ENCODE measurements around the gene FGF19. TPM values are rescaled to one million over a fixed set of nuclear protein-coding genes. Genes with fewer than 3 reads are reported as not detected.
A peak's percentile ranks its signal among the peaks of the same experiment; 100 is the strongest.
"Not testable (repeated sequence)": the region's sequence is repeated elsewhere in the genome, so short reads cannot be mapped to it uniquely, and the experiment has no call there.

FGF19 gene
- total RNA-seq, 6 donors from 2014 or later, result 0.23 to 0.24 TPM; not detected in 4

DNA sequence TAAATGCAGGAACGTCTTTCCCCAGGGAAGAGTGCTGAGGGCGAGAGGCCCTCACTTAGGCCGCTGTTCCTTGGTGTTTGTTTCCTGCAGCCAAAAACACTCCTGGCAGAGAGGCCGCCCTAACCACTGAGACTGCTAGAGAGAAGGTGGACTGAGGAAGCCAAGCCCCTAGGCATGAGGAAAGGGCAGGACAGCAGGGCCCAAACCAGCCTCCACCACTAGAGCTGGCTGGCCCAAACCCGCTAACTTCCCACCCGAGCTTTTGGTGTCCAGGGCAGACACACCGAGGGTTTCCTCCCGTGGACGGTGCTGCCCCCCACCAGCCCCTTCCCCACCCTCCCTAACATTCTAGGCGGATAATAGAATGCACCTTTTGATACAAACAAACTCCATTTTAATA, 6.0 kb downstream of the FGF19 start:
- no peak for ATAC-seq (ENCODE audit: low FRiP score in 2 of 2)
- peaks cover 0 to 12% (median 4%) of the 10 kb centered on the region in 4 donors for H3K27me3 ChIP-seq

GRCh38 chr11:69697469-69697843, 6.4 kb downstream of the FGF19 start:
- 89 to 91% methylated on average over 7 to 8 of the region's 8 CpGs for WGBS, 2 donors
- Histone ChIP-seq H3K9me3 (no peaks in the 10 kb centered on the region), H3K27me3 (peaks cover 0 to 8% (median 3%) of the 10 kb centered on the region in 4 donors), H3K27ac (no peak overlapping the region), H3K4me3 (no peak overlapping the region), H3K4me1 (peaks cover 0 to 17% (median 5%) of the 10 kb centered on the region in 4 donors), H3K36me3 (no peaks in the 10 kb centered on the region)
- TF ChIP-seq POLR2AphosphoS5 (IDR thresholded peaks at IDR 0.05) (no peak), EP300 (IDR thresholded peaks at IDR 0.05) (no peak), POLR2A (IDR thresholded peaks at IDR 0.05) (no peak)
- TF ChIP-seq, protein P1, sequence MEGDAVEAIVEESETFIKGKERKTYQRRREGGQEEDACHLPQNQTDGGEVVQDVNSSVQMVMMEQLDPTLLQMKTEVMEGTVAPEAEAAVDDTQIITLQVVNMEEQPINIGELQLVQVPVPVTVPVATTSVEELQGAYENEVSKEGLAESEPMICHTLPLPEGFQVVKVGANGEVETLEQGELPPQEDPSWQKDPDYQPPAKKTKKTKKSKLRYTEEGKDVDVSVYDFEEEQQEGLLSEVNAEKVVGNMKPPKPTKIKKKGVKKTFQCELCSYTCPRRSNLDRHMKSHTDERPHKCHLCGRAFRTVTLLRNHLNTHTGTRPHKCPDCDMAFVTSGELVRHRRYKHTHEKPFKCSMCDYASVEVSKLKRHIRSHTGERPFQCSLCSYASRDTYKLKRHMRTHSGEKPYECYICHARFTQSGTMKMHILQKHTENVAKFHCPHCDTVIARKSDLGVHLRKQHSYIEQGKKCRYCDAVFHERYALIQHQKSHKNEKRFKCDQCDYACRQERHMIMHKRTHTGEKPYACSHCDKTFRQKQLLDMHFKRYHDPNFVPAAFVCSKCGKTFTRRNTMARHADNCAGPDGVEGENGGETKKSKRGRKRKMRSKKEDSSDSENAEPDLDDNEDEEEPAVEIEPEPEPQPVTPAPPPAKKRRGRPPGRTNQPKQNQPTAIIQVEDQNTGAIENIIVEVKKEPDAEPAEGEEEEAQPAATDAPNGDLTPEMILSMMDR (IDR thresholded peaks at IDR 0.05), result no peak
- DNase-seq (no peak), ATAC-seq (ENCODE audit: low FRiP score in 2 of 2) (no peak)

More for the DNA sequence above, 6.0 kb downstream of the FGF19 start:
- Histone ChIP-seq H3K36me3 (no peaks in the 10 kb centered on the region), H3K27ac (no peak overlapping the region), H3K4me1 (peaks cover 0 to 19% (median 5%) of the 10 kb centered on the region in 4 donors), H3K9me3 (no peaks in the 10 kb centered on the region), H3K4me3 (no peak overlapping the region)
- TF ChIP-seq POLR2AphosphoS5 (IDR thresholded peaks at IDR 0.05) (no peak), EP300 (IDR thresholded peaks at IDR 0.05) (no peak), POLR2A (IDR thresholded peaks at IDR 0.05) (no peak)
- TF ChIP-seq, protein P1 (IDR thresholded peaks at IDR 0.05), result no peak
- DNase-seq, result no peak
- 79 to 85% methylated on average over 9 to 10 of the region's 10 CpGs for WGBS, 2 donors

DNA sequence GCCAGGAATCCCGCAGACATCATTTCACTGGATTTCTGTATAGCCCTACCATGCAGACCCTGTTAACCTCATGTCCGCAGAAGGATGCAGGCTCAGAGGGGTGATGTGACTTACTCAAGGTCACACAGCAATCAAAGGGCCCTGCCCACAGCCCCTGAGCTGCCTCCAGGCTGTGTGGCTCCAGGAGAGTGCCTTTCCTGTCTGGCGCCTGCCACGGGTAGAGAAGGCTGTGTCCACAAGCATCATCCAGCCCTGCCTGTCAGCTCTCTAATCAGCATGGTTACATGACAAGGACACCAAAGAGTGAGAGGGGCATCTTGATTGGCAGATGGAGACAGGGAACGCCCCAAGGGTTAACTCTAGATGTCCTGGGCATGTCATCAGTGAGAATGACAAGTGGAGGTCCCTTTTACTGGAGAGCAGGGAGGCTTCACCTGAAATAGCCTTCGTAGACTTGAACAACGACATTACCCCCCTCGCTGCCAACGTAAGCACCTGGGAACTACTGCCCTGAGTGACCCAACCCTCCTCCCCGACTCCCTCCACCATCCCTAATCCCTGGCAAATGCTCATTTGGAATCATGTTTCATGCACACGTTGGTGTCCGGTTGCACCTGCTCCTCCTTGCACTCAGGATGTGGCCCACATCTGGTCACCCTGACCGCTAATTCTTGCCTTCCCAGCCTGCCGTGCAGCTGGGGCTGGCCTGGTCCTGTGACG, 6.9 kb downstream of the FGF19 start:
- no peak overlapping the region for H3K4me3 ChIP-seq
- TF ChIP-seq EP300 (IDR thresholded peaks at IDR 0.05), result no peak
- TF ChIP-seq POLR2A (IDR thresholded peaks at IDR 0.05), result no peak
- TF ChIP-seq POLR2AphosphoS5 (IDR thresholded peaks at IDR 0.05), result no peak
- no peak overlapping the region for H3K27ac ChIP-seq
- no peaks in the 10 kb centered on the region for H3K36me3 ChIP-seq
- peaks cover 0 to 4% (median under 1%) of the 10 kb centered on the region in 4 donors for H3K27me3 ChIP-seq
- DNase-seq, result peak in 1 of 2 donors; percentile 24
- WGBS, 2 donors, result 62 to 82% methylated on average over 11 to 15 of the region's 15 CpGs
- no peak for ATAC-seq (ENCODE audit: low FRiP score in 2 of 2)
- H3K4me1 ChIP-seq, result peaks cover 0 to 11% (median 5%) of the 10 kb centered on the region in 4 donors
- H3K9me3 ChIP-seq, result no peaks in the 10 kb centered on the region

DNA sequence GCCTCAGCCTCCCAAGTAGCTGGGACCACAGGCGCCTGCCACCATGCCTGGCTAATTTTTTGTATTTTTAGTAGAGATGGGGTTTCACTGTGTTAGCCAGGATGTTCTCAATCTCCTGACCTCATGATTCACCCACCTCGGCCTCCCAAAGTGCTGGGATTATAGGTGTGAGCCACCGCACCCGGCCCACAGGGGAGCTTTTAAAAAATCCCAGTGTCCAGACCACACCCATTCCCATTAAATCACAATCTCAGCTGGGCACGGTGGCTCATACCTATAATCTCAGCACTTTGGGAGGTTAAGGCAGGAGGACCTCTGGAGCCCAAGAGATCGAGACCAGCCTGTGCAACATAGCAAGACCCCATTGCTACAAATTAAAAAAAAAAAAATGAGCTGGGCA, 7.8 kb downstream of the FGF19 start:
- not testable (repeated sequence) for H3K36me3 ChIP-seq; H3K27ac ChIP-seq; DNase-seq; H3K4me1 ChIP-seq; H3K27me3 ChIP-seq; ATAC-seq (ENCODE audit: low FRiP score in 2 of 2); H3K4me3 ChIP-seq; H3K9me3 ChIP-seq
- WGBS, 2 donors, result 79 to 92% methylated on average over 5 to 6 of the region's 6 CpGs

DNA sequence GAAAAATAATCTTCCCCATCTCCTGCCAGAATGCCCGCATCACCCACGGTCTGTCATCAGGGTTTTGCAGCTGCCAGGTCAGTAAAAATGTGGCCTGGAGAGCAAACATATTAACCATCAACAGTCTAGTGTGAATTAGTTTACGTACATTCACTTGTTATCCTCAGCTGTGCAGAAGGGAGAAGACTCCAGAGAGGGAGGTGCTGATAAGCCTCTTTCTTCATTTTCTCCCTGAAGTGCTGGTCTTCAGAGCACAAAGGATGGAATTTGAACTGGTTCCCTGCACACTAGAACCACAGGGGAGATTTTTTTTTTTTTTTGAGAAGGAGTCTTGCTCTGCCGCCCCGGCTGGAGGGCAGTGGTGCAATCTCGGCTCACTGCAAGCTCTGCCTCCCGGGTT, 8.2 kb downstream of the FGF19 start:
- DNase-seq, result no peak
- Histone ChIP-seq H3K27ac (no peak overlapping the region), H3K9me3 (no peaks in the 10 kb centered on the region), H3K4me1 (peaks cover 0 to 4% (median 2%) of the 10 kb centered on the region in 4 donors), H3K27me3 (no peaks in the 10 kb centered on the region), H3K36me3 (no peaks in the 10 kb centered on the region), H3K4me3 (no peak overlapping the region)
- TF ChIP-seq POLR2A (IDR thresholded peaks at IDR 0.05), result no peak
- TF ChIP-seq POLR2AphosphoS5 (IDR thresholded peaks at IDR 0.05), result no peak
- TF ChIP-seq, protein P1 (IDR thresholded peaks at IDR 0.05), result no peak
- TF ChIP-seq EP300 (IDR thresholded peaks at IDR 0.05), result no peak
- 83 to 85% methylated on average over 7 of the region's 7 CpGs for WGBS, 2 donors
- ATAC-seq (ENCODE audit: low FRiP score in 2 of 2), result no peak

- Histone ChIP-seq H3K9me3 (no peaks in the 10 kb centered on the region), H3K36me3 (no peaks in the 10 kb centered on the region), H3K27ac (no peak overlapping the region), H3K4me1 (no peaks in the 10 kb centered on the region), H3K27me3 (no peaks in the 10 kb centered on the region), H3K4me3 (no peak overlapping the region)
- TF ChIP-seq EP300 (IDR thresholded peaks at IDR 0.05) (no peak), POLR2AphosphoS5 (IDR thresholded peaks at IDR 0.05) (no peak), POLR2A (IDR thresholded peaks at IDR 0.05) (no peak)
- TF ChIP-seq, protein P1 (IDR thresholded peaks at IDR 0.05), result no peak
- DNase-seq (no peak), ATAC-seq (ENCODE audit: low FRiP score in 2 of 2) (no peak)
- 70 to 80% methylated on average over 10 of the region's 10 CpGs for WGBS, 2 donors
These were observed 9.0 kb downstream of the FGF19 start for GRCh38 chr11:69694781-69695180.
